HG03558 (cell line): ENCODE measurements around the gene TMED4.

Experiments used
- ATAC-seq: cut with Tn5 transposase; IDR thresholded peaks from one replicate; pipeline ENCODE4 v1.9.1; 2021; ENCODE audit warnings: moderate number of reproducible peaks; ENCODE audit not compliant: unreplicated experiment; ENCODE audit errors: extremely low read depth

TMED4 gene

GRCh38 chr7:44547536-44548231 is 34.3 kb downstream of the TMED4 start:
- ATAC-seq: no peak

- no peak for ATAC-seq
These were observed 40.0 kb downstream of the TMED4 start for GRCh38 chr7:44541876-44542610.

- ATAC-seq: no peak
These were observed 40.8 kb downstream of the TMED4 start, which contains the start of gene NPC1L1 for GRCh38 chr7:44541028-44541869. Gene NPC1L1, minus strand, starts transcription at chr7:44541330. Its CDS starts 71 bp downstream, at chr7:44541259.

- ATAC-seq: no peak
These were observed 41.4 kb downstream of the TMED4 start for GRCh38 chr7:44540592-44541027.

GRCh38 chr7:44539669-44540506 is 42.1 kb downstream of the TMED4 start:
- ATAC-seq: no peak

GRCh38 chr7:44538798-44539668 is 43.0 kb downstream of the TMED4 start:
- ATAC-seq: no peak

GRCh38 chr7:44538093-44538797 is 43.8 kb downstream of the TMED4 start:
- no peak for ATAC-seq

- no peak for ATAC-seq
These were observed 44.6 kb downstream of the TMED4 start for GRCh38 chr7:44537442-44537841.

GRCh38 chr7:44536090-44536489 is 45.9 kb downstream of the TMED4 start:
- ATAC-seq: no peak

- ATAC-seq: no peak
These were observed 46.5 kb downstream of the TMED4 start for GRCh38 chr7:44535348-44536064.

- no peak for ATAC-seq
These were observed 47.5 kb downstream of the TMED4 start for GRCh38 chr7:44534501-44534900.

GRCh38 chr7:44534087-44534486 is 47.9 kb downstream of the TMED4 start:
- no peak for ATAC-seq

GRCh38 chr7:44533301-44534055 is 48.6 kb downstream of the TMED4 start:
- ATAC-seq: no peak

- ATAC-seq: no peak
These were observed 50.3 kb downstream of the TMED4 start for GRCh38 chr7:44531421-44532380.

- no peak for ATAC-seq
These were observed 51.0 kb downstream of the TMED4 start for GRCh38 chr7:44530990-44531389.
